OCI-LY7 (cell line): ENCODE measurements around the gene GPC2. TPM values are rescaled to one million over a fixed set of nuclear protein-coding genes. Genes with fewer than 3 reads are reported as not detected.

ENCODE experiments used
- BruUV-seq: library from RNA; stranded (reverse); fragments of 400-500 nt; replicated peaks from 2 replicates; lab custom pipeline; 2021; lab: Mats Ljungman, UMichigan
- CTCF ChIA-PET: fragments of 300-600 bp; sonication (Branson Sonifier 250); formaldehyde crosslinking; loops from one replicate; lab custom pipeline; 2022; ENCODE audit warnings: antibody characterized with exemption; ENCODE audit not compliant: unreplicated experiment; lab: Charles Lee
- POLR2A ChIA-PET: fragments of 300-600 bp; sonication (Branson Sonifier 250); formaldehyde crosslinking; loops from one replicate; lab custom pipeline; 2022; ENCODE audit warnings: antibody characterized with exemption; lab: Charles Lee
- DNase-seq: peaks from one replicate; pipeline ENCODE4 v3.0.0-alpha.2; 2015; ENCODE audit warnings: low spot score
- H2AFZ ChIP-seq: fragments of 200-600 bp; sonication (generic), shearing (Covaris generic); 2 replicates; pipeline ENCODE4 v1.6.1; 2014; ENCODE audit warnings: mild to moderate bottlenecking, antibody characterized with exemption, low read length, moderate library complexity
- H3K27ac ChIP-seq: fragments of 200-600 bp; sonication (generic); 2 replicates; pipeline ENCODE4 v1.5.1; 2014; ENCODE audit warnings: mixed run types, low read depth, mild to moderate bottlenecking, moderate library complexity, low read length, inconsistent platforms; ENCODE audit not compliant: poor library complexity, severe bottlenecking
- H3K36me3 ChIP-seq: fragments of 200-600 bp; sonication (generic); 2 replicates; pipeline ENCODE4 v1.6.1; 2014; ENCODE audit warnings: mild to moderate bottlenecking, antibody characterized with exemption, low read length, moderate library complexity, mixed read lengths; ENCODE audit not compliant: insufficient read depth
- H3K4me1 ChIP-seq: fragments of 200-600 bp; sonication (generic); 2 replicates; pipeline ENCODE4 v1.5.1; 2014; ENCODE audit warnings: mild to moderate bottlenecking, low read length; ENCODE audit not compliant: insufficient read depth, poor library complexity, severe bottlenecking
- H3K4me2 ChIP-seq: fragments of 200-600 bp; sonication (generic); 2 replicates; pipeline ENCODE4 v1.6.1; 2014; ENCODE audit warnings: mild to moderate bottlenecking, low read length
- H3K4me3 ChIP-seq: fragments of 200-600 bp; sonication (generic); 2 replicates; pipeline ENCODE4 v1.5.1; 2014; ENCODE audit warnings: mild to moderate bottlenecking, low read depth, low read length; ENCODE audit not compliant: poor library complexity, severe bottlenecking
- H3K79me2 ChIP-seq: fragments of 200-600 bp; sonication (generic); 2 replicates; pipeline ENCODE4 v1.6.1; 2016; ENCODE audit warnings: low read depth, mild to moderate bottlenecking, low read length, moderate library complexity, mixed read lengths; ENCODE audit not compliant: insufficient read depth
- H3K9me2 ChIP-seq: fragments of 200-600 bp; sonication (generic); 2 replicates; pipeline ENCODE4 v1.6.1; 2016; ENCODE audit warnings: mild to moderate bottlenecking, low read length, mixed read lengths; ENCODE audit not compliant: insufficient read depth
- H3K9me3 ChIP-seq: fragments of 200-600 bp; sonication (generic); 2 replicates; pipeline ENCODE4 v1.6.1; 2014; ENCODE audit warnings: mild to moderate bottlenecking, mixed run types, low read length, mixed read lengths
- H4K20me1 ChIP-seq: fragments of 200-600 bp; sonication (generic); 2 replicates; pipeline ENCODE4 v1.6.1; 2014; ENCODE audit warnings: mild to moderate bottlenecking, antibody characterized with exemption, low read length, moderate library complexity, mixed read lengths; ENCODE audit not compliant: insufficient read depth
- CTCF ChIP-seq: fragments of 200-600 bp; sonication (generic); conservative IDR thresholded peaks from 2 replicates; pipeline ENCODE4 v1.5.1; 2014; ENCODE audit warnings: mild to moderate bottlenecking, antibody characterized with exemption, low read length, moderate library complexity, mixed read lengths
- EZH2phosphoT487 ChIP-seq: fragments of 200-600 bp; sonication (generic); IDR thresholded peaks from 2 replicates; pipeline ENCODE4 v1.6.1; 2018; ENCODE audit warnings: low read depth, borderline replicate concordance, mild to moderate bottlenecking, mixed run types, antibody characterized with exemption, low read length, moderate library complexity, mixed read lengths
- intact Hi-C: fragments of 100-400 bp; cut with micrococcal nuclease; formaldehyde crosslinking; loops from one replicate; pipeline ENCODE4 v1.10.0; 2022; ENCODE audit not compliant: unreplicated experiment
- total RNA-seq, 2 experiments: library from RNA; depleted of rRNA in 1 of 2; stranded (reverse); fragments of >200 nt in 1 of 2; shearing (Covaris generic) in 1 of 2; gene quantifications; 2 replicates each; pipeline ENCODE4 v1.2.3, GENCODE V29; 2014 to 2022

GPC2 gene
- total RNA-seq, 2 experiments from 2014 or later, result 20.2 to 23.2 TPM

DNA sequence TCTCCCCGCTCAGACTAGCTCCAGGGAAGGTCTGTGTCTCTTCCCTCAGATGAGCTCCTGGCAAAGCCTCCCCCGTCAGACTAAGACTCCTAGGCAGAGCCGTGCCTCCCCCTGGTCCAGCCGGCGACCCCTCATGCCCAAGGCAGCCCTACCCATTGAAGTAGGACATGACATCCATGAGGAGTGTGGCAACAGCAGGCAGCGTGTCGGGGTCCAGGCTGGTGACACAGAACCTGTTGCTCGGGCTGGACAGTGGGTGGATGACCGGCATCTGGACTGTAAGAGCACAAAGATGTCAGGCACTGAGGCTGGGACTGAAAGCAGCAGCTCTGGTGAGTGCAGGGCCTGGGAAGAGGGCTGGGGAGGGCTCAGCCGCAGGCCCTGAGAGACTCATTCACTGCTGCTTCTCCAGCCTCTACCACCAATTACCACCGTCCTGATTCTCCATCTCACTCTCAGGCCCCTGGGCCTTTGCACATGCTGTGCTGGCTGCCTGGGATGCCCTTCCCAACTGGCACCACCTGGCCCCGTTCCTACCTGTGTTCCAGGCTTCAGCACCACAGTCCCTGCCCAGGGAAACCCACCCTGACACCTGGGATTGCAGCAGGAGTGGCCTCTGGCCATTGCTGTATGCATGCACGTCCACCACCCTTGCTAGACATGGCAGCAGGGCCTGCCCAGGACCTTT, 45.4 kb upstream of the GPC2 start:
- H3K9me2 ChIP-seq, result no peaks in the 10 kb centered on the region
- no peaks in the 10 kb centered on the region for H3K9me3 ChIP-seq
- H3K4me1 ChIP-seq, result peaks cover 76% of the 10 kb centered on the region
- no peak for TF ChIP-seq CTCF
- TF ChIP-seq EZH2phosphoT487, result no peak
- POLR2A ChIA-PET, result interaction anchor here (0.6 to 3.8 kb wide), 13 partner anchors 12 to 323 kb away, joined by 3 to 15 read pairs (median 4); partner anchors contain the start of gene LAMTOR4
- DNase-seq, result no peak
- CTCF ChIA-PET, result interaction anchor here (0.7 to 1.3 kb wide), 2 partner anchors 90 to 483 kb away, joined by 3 to 4 read pairs; no protein-coding TSS in a partner anchor
- peak overlapping the region; percentile 92 for H3K4me3 ChIP-seq
- peak overlapping the region; percentile 96 for H3K27ac ChIP-seq
- peaks cover 62% of the 10 kb centered on the region for H3K79me2 ChIP-seq
- no peaks in the 10 kb centered on the region for H4K20me1 ChIP-seq
- H3K4me2 ChIP-seq, result peak overlapping the region; percentile 93
- H3K36me3 ChIP-seq, result peaks cover 74% of the 10 kb centered on the region
- intact Hi-C loops, result loop anchor here (5.0 kb wide), 1 partner anchor 75 kb away; the partner anchor contains the start of gene LAMTOR4
- no TSS peak for BruUV-seq
- H2AFZ ChIP-seq, result no peak overlapping the region

GRCh38 chr7:100221767-100222444, 44.7 kb upstream of the GPC2 start:
- peak overlapping the region; percentile 96 for H3K27ac ChIP-seq
- TF ChIP-seq CTCF, result no peak
- TF ChIP-seq EZH2phosphoT487, result no peak
- BruUV-seq, result TSS peak; percentile 52
- ChIA-PET POLR2A (interaction anchor here (0.6 to 3.8 kb wide), 12 partner anchors 11 to 323 kb away, joined by 3 to 15 read pairs (median 4); partner anchors contain the start of gene LAMTOR4), CTCF (interaction anchor here (0.7 to 1.3 kb wide), 2 partner anchors 89 to 483 kb away, joined by 3 to 4 read pairs; no protein-coding TSS in a partner anchor)
- H4K20me1 ChIP-seq, result no peaks in the 10 kb centered on the region
- intact Hi-C loops, result loop anchor here (1.0 to 5.0 kb wide), 2 partner anchors 32 to 75 kb away; partner anchors contain the start of gene LAMTOR4
- peaks cover 62% of the 10 kb centered on the region for H3K79me2 ChIP-seq
- H3K4me2 ChIP-seq, result peak overlapping the region; percentile 93
- H3K9me2 ChIP-seq, result no peaks in the 10 kb centered on the region
- peaks cover 69% of the 10 kb centered on the region for H3K36me3 ChIP-seq
- DNase-seq, result peak; percentile 44
- H3K9me3 ChIP-seq, result no peaks in the 10 kb centered on the region
- H3K4me1 ChIP-seq, result peaks cover 76% of the 10 kb centered on the region
- no peak overlapping the region for H2AFZ ChIP-seq
- peak overlapping the region; percentile 92 for H3K4me3 ChIP-seq
